ENCODE measurements around the gene MLLT1. TPM values are rescaled to one million over a fixed set of nuclear protein-coding genes. Genes with fewer than 3 reads are reported as not detected.
A peak's percentile ranks its signal among the peaks of the same experiment; 100 is the strongest.

MLLT1 gene
- total and polyA plus RNA-seq, 8 donors: 3.1 to 33.8 (median 19.6) TPM

- DNase-seq: peak in 1 of 2 donors; percentile 20
- Histone ChIP-seq H3K9me3 (no peaks in the 10 kb centered on the region), H3K4me1 (peaks cover 12 to 31% (median 21%) of the 10 kb centered on the region in 4 donors), H3K36me3 (peaks cover 10 to 70% (median 62%) of the 10 kb centered on the region in 4 donors), H3K27ac (no peak overlapping the region), H3K4me3 (no peak overlapping the region), H3K27me3 (no peaks in the 10 kb centered on the region)
- intact Hi-C loops (cut with DNase I; ENCODE audit: low total_unique reads): no loop called here
- TF ChIP-seq POLR2AphosphoS5 (IDR thresholded peaks at IDR 0.05): no peak
- TF ChIP-seq POLR2A (IDR thresholded peaks at IDR 0.05): no peak
- no peak for TF ChIP-seq EP300 (IDR thresholded peaks at IDR 0.05)
- no peak for TF ChIP-seq CTCF (IDR thresholded peaks at IDR 0.05)
- 86 to 91% (median 88%) methylated on average over 11 to 32 of the region's 32 CpGs for WGBS, 5 donors
These were observed 65.8 kb downstream of the MLLT1 start for GRCh38 chr19:6213696-6214641.

- TF ChIP-seq POLR2A (IDR thresholded peaks at IDR 0.05): no peak
- TF ChIP-seq POLR2AphosphoS5 (IDR thresholded peaks at IDR 0.05): no peak
- TF ChIP-seq CTCF (IDR thresholded peaks at IDR 0.05): no peak
- no peak for TF ChIP-seq EP300 (IDR thresholded peaks at IDR 0.05)
- intact Hi-C loops (cut with DNase I; ENCODE audit: low total_unique reads): no loop called here
- H3K9me3 ChIP-seq: no peaks in the 10 kb centered on the region
- peaks cover 5 to 23% (median 14%) of the 10 kb centered on the region in 4 donors for H3K4me1 ChIP-seq
- WGBS, 5 donors: 89 to 96% (median 93%) methylated on average over 5 to 12 of the region's 12 CpGs
- H3K4me3 ChIP-seq: no peak overlapping the region
- H3K27me3 ChIP-seq: no peaks in the 10 kb centered on the region
- H3K27ac ChIP-seq: no peak overlapping the region
- peak in 1 of 2 donors; percentile 9 for DNase-seq
- peaks cover 10 to 70% (median 62%) of the 10 kb centered on the region in 4 donors for H3K36me3 ChIP-seq
These were observed 66.5 kb downstream of the MLLT1 start for GRCh38 chr19:6213266-6213595.

- H3K36me3 ChIP-seq: peaks cover 10 to 66% (median 60%) of the 10 kb centered on the region in 4 donors
- peaks cover 3 to 17% (median 9%) of the 10 kb centered on the region in 4 donors for H3K4me1 ChIP-seq
- WGBS, 5 donors: 93 to 96% (median 94%) methylated on average over 25 to 53 of the region's 53 CpGs
- no peak overlapping the region for H3K27ac ChIP-seq
- no peak overlapping the region for H3K4me3 ChIP-seq
- peak in 1 of 2 donors; percentile 4 for DNase-seq
- intact Hi-C loops (cut with DNase I; ENCODE audit: low total_unique reads): no loop called here
- TF ChIP-seq POLR2AphosphoS5 (IDR thresholded peaks at IDR 0.05) (no peak), CTCF (IDR thresholded peaks at IDR 0.05) (no peak), EP300 (IDR thresholded peaks at IDR 0.05) (no peak), POLR2A (IDR thresholded peaks at IDR 0.05) (no peak)
- no peaks in the 10 kb centered on the region for H3K27me3 ChIP-seq
- no peaks in the 10 kb centered on the region for H3K9me3 ChIP-seq
These were observed 67.1 kb downstream of the MLLT1 start for GRCh38 chr19:6212403-6213265.

All from stomach (tissue), 9 donors.